Parathyroid adenoma (tissue), 2 donors: ENCODE results near the gene ADAM22.

Experiments used
- H2AFZ ChIP-seq: fragments of 300-600 bp; sonication (generic); one replicate; pipeline ENCODE4 v1.7.0; 2017; ENCODE audit warnings: antibody characterized with exemption, mild to moderate bottlenecking
- H3K27ac ChIP-seq: fragments of 300-600 bp; sonication (generic); one replicate; pipeline ENCODE4 v1.7.0; 2017
- H3K27me3 ChIP-seq: fragments of 300-600 bp; sonication (generic); one replicate; pipeline ENCODE4 v1.7.0; 2017; ENCODE audit warnings: low read length; ENCODE audit not compliant: control insufficient read depth, insufficient read depth
- H3K36me3 ChIP-seq: fragments of 300-600 bp; sonication (generic); one replicate; pipeline ENCODE4 v1.7.0; 2017; ENCODE audit warnings: low read length; ENCODE audit not compliant: control insufficient read depth, insufficient read depth
- H3K4me1 ChIP-seq: fragments of 300-600 bp; sonication (generic); one replicate; pipeline ENCODE4 v1.7.0; 2017; ENCODE audit warnings: control low read depth
- H3K4me2 ChIP-seq: fragments of 300-600 bp; sonication (generic); one replicate; pipeline ENCODE4 v1.7.0; 2017; ENCODE audit warnings: low read length
- H3K4me3 ChIP-seq: fragments of 300-600 bp; sonication (generic); one replicate; pipeline ENCODE4 v1.7.0; 2017; ENCODE audit warnings: low read depth, low read length
- H3K79me2 ChIP-seq: fragments of 300-600 bp; sonication (generic); one replicate; pipeline ENCODE4 v1.7.0; 2017; ENCODE audit warnings: control low read depth
- H3K9ac ChIP-seq: fragments of 300-600 bp; sonication (generic); one replicate; pipeline ENCODE4 v1.7.0; 2017; ENCODE audit warnings: mild to moderate bottlenecking
- H3K9me3 ChIP-seq: fragments of 300-600 bp; sonication (generic); one replicate; pipeline ENCODE4 v1.7.0; 2017; ENCODE audit warnings: low read length; ENCODE audit not compliant: control insufficient read depth
- CTCF ChIP-seq: fragments of 300-600 bp; sonication (generic); IDR thresholded peaks from one replicate; pipeline ENCODE4 v1.7.0; 2017; ENCODE audit warnings: antibody characterized with exemption, mild to moderate bottlenecking
- donor health status: primary hyperparathyroidism.

The ADAM22 gene

DNA sequence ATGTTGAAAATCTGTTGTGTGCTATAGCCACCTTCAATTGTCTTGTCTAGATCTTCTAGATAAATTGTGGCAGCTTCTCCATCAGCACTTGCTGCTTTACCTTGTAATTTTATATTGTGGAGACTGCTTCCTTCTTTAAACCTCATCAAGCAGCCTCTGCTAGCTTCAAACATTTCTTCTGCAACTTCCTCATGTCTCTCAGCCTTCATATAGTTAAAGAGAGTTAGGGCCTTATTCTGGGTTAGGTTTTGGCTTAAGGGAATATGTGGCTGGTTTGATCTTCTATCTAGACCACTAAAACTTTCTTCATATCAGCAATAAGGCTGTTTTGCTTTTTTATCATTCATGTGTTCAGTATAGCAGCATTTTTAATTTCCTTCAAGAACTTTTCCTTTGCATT is 128.2 kb downstream of the ADAM22 start:
- Histone ChIP-seq H3K4me1 (no peaks in the 10 kb centered on the region), H3K27ac (no peak overlapping the region), H3K9ac (no peak overlapping the region), H3K36me3 (no peaks in the 10 kb centered on the region), H3K9me3 (no peaks in the 10 kb centered on the region), H3K27me3 (no peaks in the 10 kb centered on the region), H3K4me3 (no peak overlapping the region), H2AFZ (no peak overlapping the region), H3K79me2 (no peaks in the 10 kb centered on the region), H3K4me2 (no peak overlapping the region)
- no peak for TF ChIP-seq CTCF

GRCh38 chr7:88069093-88069492 is 135.0 kb downstream of the ADAM22 start:
- H3K9me3 ChIP-seq = no peaks in the 10 kb centered on the region
- H3K27me3 ChIP-seq = no peaks in the 10 kb centered on the region
- no peaks in the 10 kb centered on the region for H3K79me2 ChIP-seq
- no peak overlapping the region for H3K9ac ChIP-seq
- TF ChIP-seq CTCF = no peak
- H3K4me1 ChIP-seq = peaks cover 3% of the 10 kb centered on the region
- no peak overlapping the region for H3K27ac ChIP-seq
- H3K36me3 ChIP-seq = no peaks in the 10 kb centered on the region
- H3K4me2 ChIP-seq = no peak overlapping the region
- H2AFZ ChIP-seq = no peak overlapping the region
- H3K4me3 ChIP-seq = no peak overlapping the region

GRCh38 chr7:88071994-88072714 is 138.1 kb downstream of the ADAM22 start:
- Histone ChIP-seq H2AFZ (no peak overlapping the region), H3K9me3 (no peaks in the 10 kb centered on the region), H3K4me3 (no peak overlapping the region), H3K9ac (no peak overlapping the region), H3K36me3 (no peaks in the 10 kb centered on the region), H3K27ac (no peak overlapping the region), H3K27me3 (no peaks in the 10 kb centered on the region), H3K4me2 (no peak overlapping the region), H3K79me2 (no peaks in the 10 kb centered on the region), H3K4me1 (peaks cover 3% of the 10 kb centered on the region)
- no peak for TF ChIP-seq CTCF

GRCh38 chr7:88072715-88073055 is 138.6 kb downstream of the ADAM22 start:
- no peak for TF ChIP-seq CTCF

DNA sequence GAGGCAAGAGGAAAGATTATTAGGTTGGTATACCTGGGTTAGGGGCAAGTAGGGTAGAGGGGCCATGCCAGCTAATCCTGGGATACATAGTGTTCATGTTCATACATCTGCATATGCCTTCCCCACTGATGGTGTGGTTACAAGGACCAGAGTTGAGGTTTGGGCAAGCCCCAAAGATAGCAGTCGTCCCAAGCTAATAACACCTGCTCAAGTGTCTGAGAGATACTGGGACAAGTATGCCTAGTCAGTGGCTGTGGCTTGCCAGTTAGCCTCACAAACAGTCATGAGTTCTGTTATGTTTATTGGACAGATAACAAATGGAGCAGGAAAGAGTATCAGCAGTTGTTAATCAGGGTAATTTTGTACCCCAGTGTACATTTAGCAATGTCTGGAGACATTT is 139.6 kb downstream of the ADAM22 start:
- no peak overlapping the region for H3K27ac ChIP-seq
- H3K4me2 ChIP-seq = no peak overlapping the region
- no peaks in the 10 kb centered on the region for H3K27me3 ChIP-seq
- no peaks in the 10 kb centered on the region for H3K79me2 ChIP-seq
- H2AFZ ChIP-seq = no peak overlapping the region
- H3K9me3 ChIP-seq = no peaks in the 10 kb centered on the region
- TF ChIP-seq CTCF = no peak
- no peak overlapping the region for H3K9ac ChIP-seq
- no peaks in the 10 kb centered on the region for H3K36me3 ChIP-seq
- H3K4me3 ChIP-seq = no peak overlapping the region
- peaks cover 3% of the 10 kb centered on the region for H3K4me1 ChIP-seq

More at GRCh38 chr7:88072715-88073055, 138.6 kb downstream of the ADAM22 start:
- Histone ChIP-seq H2AFZ (no peak overlapping the region), H3K27ac (no peak overlapping the region), H3K9me3 (no peaks in the 10 kb centered on the region), H3K27me3 (no peaks in the 10 kb centered on the region), H3K36me3 (no peaks in the 10 kb centered on the region), H3K9ac (no peak overlapping the region), H3K79me2 (no peaks in the 10 kb centered on the region), H3K4me3 (no peak overlapping the region), H3K4me2 (no peak overlapping the region), H3K4me1 (peaks cover 3% of the 10 kb centered on the region)
